Cardiac fibroblast (primary cell): ENCODE results near the gene SDC1.

Experiments used
- DNase-seq, 2 donors: peaks; one replicate each; pipeline versions ENCODE4 v3.0.0 to v3.0.0-alpha.2; 2010; ENCODE audit warnings: low read depth in 2 of 2
- H3K4me3 ChIP-seq, 2 donors: replicated peaks in 1 of 2; 1 replicate in 1 of 2; 2 replicates in 1 of 2; pipeline ENCODE4 v1.5.1; 2011; ENCODE audit warnings: low read depth in 2 of 2, low read length in 2 of 2, mild to moderate bottlenecking in 2 of 2, moderate library complexity in 1 of 2
- CTCF ChIP-seq: IDR thresholded peaks from one replicate; pipeline ENCODE4 v1.5.1; 2011; ENCODE audit warnings: low read depth, mild to moderate bottlenecking, low read length, inconsistent platforms

The SDC1 gene

GRCh38 chr2:20217041-20217970, 7.6 kb downstream of the SDC1 start:
- DNase-seq, result no peak
- no peak for TF ChIP-seq CTCF
- H3K4me3 ChIP-seq, result no peak overlapping the region

DNA sequence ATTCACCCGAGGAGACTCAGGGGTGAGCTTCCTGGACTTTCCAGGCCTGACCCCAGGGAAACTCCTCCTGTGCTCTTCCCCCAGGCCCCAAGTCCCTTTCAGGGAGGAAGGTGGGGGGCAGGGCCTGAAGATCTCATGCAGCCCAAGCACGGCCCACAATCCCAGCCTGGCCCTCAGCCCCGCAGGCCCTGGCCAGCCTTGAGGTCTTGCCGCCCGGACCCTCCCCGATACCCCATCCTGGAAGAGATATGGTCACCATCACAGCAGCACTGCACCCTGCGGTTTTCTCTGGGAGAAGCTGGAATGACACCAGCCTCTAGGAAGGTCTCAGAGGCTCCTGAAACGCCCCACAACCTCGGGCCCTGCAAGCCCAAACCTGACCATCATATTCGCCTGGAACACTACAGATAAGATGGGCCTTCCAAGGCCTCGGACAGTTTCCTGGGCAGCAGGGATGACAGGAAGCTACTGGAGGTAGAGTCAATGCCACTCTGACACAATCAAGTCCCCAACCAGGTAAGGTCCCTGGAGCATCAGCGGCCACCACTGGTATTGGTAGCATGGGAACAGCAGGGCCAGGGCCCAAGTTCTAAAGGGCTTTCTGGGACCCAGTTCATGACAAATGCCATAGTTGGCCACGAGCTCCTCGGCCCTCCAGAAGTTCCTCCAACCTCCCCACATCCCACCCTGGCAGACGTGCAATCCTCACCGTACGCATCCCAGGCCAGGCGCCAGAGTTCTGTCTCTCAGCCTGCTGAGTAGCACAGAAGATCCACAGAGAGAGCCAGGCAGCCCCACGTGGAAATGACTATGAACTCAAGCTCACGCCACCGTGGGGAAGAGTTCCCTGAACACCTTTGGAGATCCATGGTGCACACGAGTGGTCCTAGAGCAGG, 8.6 kb downstream of the SDC1 start:
- no peak for TF ChIP-seq CTCF
- H3K4me3 ChIP-seq, result no peak overlapping the region
- DNase-seq, result no peak

- no peak for TF ChIP-seq CTCF
- H3K4me3 ChIP-seq, result no peak overlapping the region
- no peak for DNase-seq
Measured at GRCh38 chr2:20215183-20216040, 9.5 kb downstream of the SDC1 start.

GRCh38 chr2:20214566-20215182, 10.3 kb downstream of the SDC1 start:
- TF ChIP-seq CTCF, result no peak
- no peak for DNase-seq
- H3K4me3 ChIP-seq, result no peak overlapping the region

- TF ChIP-seq CTCF, result no peak
- H3K4me3 ChIP-seq, result no peak overlapping the region
- DNase-seq, result no peak
Measured at GRCh38 chr2:20213651-20214565, 11.0 kb downstream of the SDC1 start.
